GM12892 (cell line): ENCODE measurements around the gene XRCC3.
"Not testable (repeated sequence)": the region's sequence is repeated elsewhere in the genome, so short reads cannot be mapped to it uniquely, and the experiment has no call there.

Experiments used
- DNase-seq: peaks from one replicate; pipeline ENCODE4 v3.0.0; 2011; ENCODE audit not compliant: insufficient read length
- FAIRE-seq: peaks from 2 replicates; lab custom pipeline; 2011; peaks lifted over from hg19 to GRCh38; lab: Jason Lieb, UNC
- POLR2A ChIP-seq: IDR thresholded peaks from 2 replicates; pipeline ENCODE4 v1.6.1; 2011; ENCODE audit warnings: low read depth, low read length, control low read depth
- POLR2AphosphoS5 ChIP-seq: IDR thresholded peaks from 2 replicates; pipeline ENCODE4 v1.6.1; 2011; ENCODE audit warnings: low read depth, low read length, control low read depth
- TAF1 ChIP-seq: IDR thresholded peaks from 2 replicates; pipeline ENCODE4 v1.6.1; 2011; ENCODE audit warnings: low read depth, mild to moderate bottlenecking, control low read depth, low read length, borderline replicate concordance

Gene XRCC3

GRCh38 chr14:103662591-103662990 is 52.7 kb downstream of the XRCC3 start:
- FAIRE-seq (no peak), DNase-seq (no peak)
- no peak for TF ChIP-seq TAF1
- TF ChIP-seq POLR2A: no peak
- TF ChIP-seq POLR2AphosphoS5: no peak

- FAIRE-seq: no peak
- DNase-seq: no peak
- no peak for TF ChIP-seq TAF1
- TF ChIP-seq POLR2A: no peak
- no peak for TF ChIP-seq POLR2AphosphoS5
Observed at GRCh38 chr14:103662029-103662428, 53.2 kb downstream of the XRCC3 start.

GRCh38 chr14:103659631-103660030 is 55.6 kb downstream of the XRCC3 start:
- FAIRE-seq (no peak), DNase-seq (no peak)
- no peak for TF ChIP-seq POLR2A
- TF ChIP-seq TAF1: no peak
- no peak for TF ChIP-seq POLR2AphosphoS5

GRCh38 chr14:103657471-103657870 is 57.8 kb downstream of the XRCC3 start:
- DNase-seq (no peak), FAIRE-seq (no peak)
- TF ChIP-seq POLR2A (no peak), TAF1 (no peak), POLR2AphosphoS5 (no peak)

- FAIRE-seq (no peak), DNase-seq (no peak)
- TF ChIP-seq POLR2AphosphoS5: no peak
- TF ChIP-seq POLR2A: no peak
- TF ChIP-seq TAF1: no peak
Observed at GRCh38 chr14:103656756-103657133, 58.5 kb downstream of the XRCC3 start.

GRCh38 chr14:103656031-103656755 is 59.1 kb downstream of the XRCC3 start:
- no peak for DNase-seq
- FAIRE-seq: no peak
- no peak for TF ChIP-seq POLR2A
- no peak for TF ChIP-seq TAF1
- TF ChIP-seq POLR2AphosphoS5: no peak

GRCh38 chr14:103654619-103655018 is 60.6 kb downstream of the XRCC3 start:
- DNase-seq (no peak), FAIRE-seq (no peak)
- TF ChIP-seq POLR2AphosphoS5 (no peak), POLR2A (no peak), TAF1 (no peak)

GRCh38 chr14:103653805-103654204 is 61.4 kb downstream of the XRCC3 start:
- TF ChIP-seq POLR2AphosphoS5: no peak
- TF ChIP-seq POLR2A: no peak
- TF ChIP-seq TAF1: no peak
- DNase-seq: no peak
- FAIRE-seq: no peak

- not testable (repeated sequence) for FAIRE-seq, DNase-seq
Observed at GRCh38 chr14:103653336-103653735, 61.9 kb downstream of the XRCC3 start.

GRCh38 chr14:103652806-103653205 is 62.4 kb downstream of the XRCC3 start:
- FAIRE-seq (no peak), DNase-seq (no peak)
- no peak for TF ChIP-seq TAF1
- TF ChIP-seq POLR2A: no peak
- TF ChIP-seq POLR2AphosphoS5: no peak

GRCh38 chr14:103651585-103651984 is 63.7 kb downstream of the XRCC3 start:
- DNase-seq: no peak
- TF ChIP-seq POLR2AphosphoS5 (no peak), TAF1 (no peak)
- no peak for FAIRE-seq

- TF ChIP-seq TAF1 (no peak), POLR2AphosphoS5 (no peak), POLR2A (no peak)
- DNase-seq (no peak), FAIRE-seq (no peak)
Observed at GRCh38 chr14:103650213-103650612, 65.0 kb downstream of the XRCC3 start.

GRCh38 chr14:103649001-103649400 is 66.2 kb downstream of the XRCC3 start:
- TF ChIP-seq POLR2AphosphoS5 (no peak), TAF1 (no peak), POLR2A (no peak)
- no peak for DNase-seq
- no peak for FAIRE-seq
